UCSD-AML1 (cell line): ENCODE data around the gene ERF.
A peak's percentile ranks its signal among the peaks of the same experiment; 100 is the strongest.
"Not testable (repeated sequence)": the region's sequence is repeated elsewhere in the genome, so short reads cannot be mapped to it uniquely, and the experiment has no call there.

ENCODE experiments used
- DNase-seq: peaks from one replicate; lab custom pipeline; 2025; ENCODE audit not compliant: unreplicated experiment; lab: John Stamatoyannopoulos, UW

The ERF gene

GRCh38 chr19:42275517-42275916 is 20.6 kb upstream of the ERF start:
- no peak for DNase-seq

GRCh38 chr19:42275103-42275502 is 20.2 kb upstream of the ERF start:
- no peak for DNase-seq

- DNase-seq, result no peak
These were observed 19.2 kb upstream of the ERF start for GRCh38 chr19:42274065-42274682.

- no peak for DNase-seq
These were observed 18.6 kb upstream of the ERF start for GRCh38 chr19:42273407-42274064.

- DNase-seq, result no peak
These were observed 18.1 kb upstream of the ERF start for GRCh38 chr19:42272989-42273406.

GRCh38 chr19:42272535-42272897 is 17.6 kb upstream of the ERF start:
- DNase-seq, result no peak

- no peak for DNase-seq
These were observed 17.1 kb upstream of the ERF start for GRCh38 chr19:42271861-42272534.

- no peak for DNase-seq
These were observed 16.1 kb upstream of the ERF start for GRCh38 chr19:42271045-42271419.

- DNase-seq, result peak; percentile 47
These were observed 15.6 kb upstream of the ERF start for GRCh38 chr19:42270346-42271044.

GRCh38 chr19:42269478-42270345 is 14.8 kb upstream of the ERF start:
- no peak for DNase-seq

- DNase-seq, result peak; percentile 99
These were observed 14.0 kb upstream of the ERF start, which contains the start of gene CIC for GRCh38 chr19:42268704-42269477. TSS of gene CIC (plus strand) at chr19:42269252. CDS start at chr19:42271784, 2,532 bp downstream.

GRCh38 chr19:42268142-42268703 is 13.3 kb upstream of the ERF start:
- peak; percentile 97 for DNase-seq

GRCh38 chr19:42267644-42268141 is 12.8 kb upstream of the ERF start:
- DNase-seq, result no peak

GRCh38 chr19:42266928-42267603 is 12.1 kb upstream of the ERF start:
- DNase-seq, result not testable (repeated sequence)

- DNase-seq, result not testable (repeated sequence)
These were observed 11.2 kb upstream of the ERF start for GRCh38 chr19:42266105-42266504.

- no peak for DNase-seq
These were observed 6.8 kb upstream of the ERF start for GRCh38 chr19:42261763-42262162.

- not testable (repeated sequence) for DNase-seq
These were observed 2.9 kb upstream of the ERF start for GRCh38 chr19:42257842-42258241.

GRCh38 chr19:42255766-42256745 is 1.1 kb upstream of the ERF start:
- no peak for DNase-seq
